GM06990 (cell line): Measurements from ENCODE around the gene ATP23.

Experiments
- DNase-seq: peaks from one replicate; pipeline ENCODE4 v3.0.0-alpha.2; 2011; ENCODE audit not compliant: insufficient read length; ENCODE audit errors: extremely low read depth
- H3K27me3 ChIP-seq: replicated peaks from 2 replicates; pipeline ENCODE4 v1.6.0; 2011; ENCODE audit warnings: low read length; ENCODE audit not compliant: control insufficient read depth, insufficient read depth
- H3K36me3 ChIP-seq: 2 replicates; pipeline ENCODE4 v1.5.1; 2011; ENCODE audit warnings: low read length; ENCODE audit not compliant: control insufficient read depth, insufficient read depth
- H3K4me3 ChIP-seq: replicated peaks from 2 replicates; pipeline ENCODE4 v1.5.1; 2011; ENCODE audit warnings: low read depth, mild to moderate bottlenecking, control low read depth, low read length
- CTCF ChIP-seq: IDR thresholded peaks from 2 replicates; pipeline ENCODE4 v1.5.1; 2011; ENCODE audit warnings: low read length, control low read depth, mild to moderate bottlenecking, inconsistent platforms; ENCODE audit not compliant: insufficient read depth, poor library complexity, severe bottlenecking

ATP23 gene

GRCh38 chr12:57905812-57906475 lies 35.4 kb upstream of the ATP23 start:
- no peak for TF ChIP-seq CTCF
- Histone ChIP-seq H3K36me3 (no peaks in the 10 kb centered on the region), H3K27me3 (peaks cover 2% of the 10 kb centered on the region), H3K4me3 (no peak overlapping the region)
- DNase-seq = no peak

- DNase-seq = no peak
- Histone ChIP-seq H3K27me3 (peaks cover 2% of the 10 kb centered on the region), H3K36me3 (no peaks in the 10 kb centered on the region), H3K4me3 (no peak overlapping the region)
- TF ChIP-seq CTCF = no peak
Measured at GRCh38 chr12:57906821-57907220, 34.5 kb upstream of the ATP23 start.

GRCh38 chr12:57907281-57907680 lies 34.1 kb upstream of the ATP23 start:
- TF ChIP-seq CTCF = no peak
- no peaks in the 10 kb centered on the region for H3K36me3 ChIP-seq
- no peak for DNase-seq
- no peak overlapping the region for H3K4me3 ChIP-seq
- H3K27me3 ChIP-seq = peaks cover 2% of the 10 kb centered on the region

- DNase-seq = no peak
- Histone ChIP-seq H3K4me3 (no peak overlapping the region), H3K27me3 (peaks cover 2% of the 10 kb centered on the region), H3K36me3 (no peaks in the 10 kb centered on the region)
- TF ChIP-seq CTCF = no peak
Measured at GRCh38 chr12:57908511-57908910, 32.9 kb upstream of the ATP23 start.

- no peak for DNase-seq
- H3K36me3 ChIP-seq = no peaks in the 10 kb centered on the region
- H3K4me3 ChIP-seq = no peak overlapping the region
- no peak for TF ChIP-seq CTCF
- H3K27me3 ChIP-seq = peaks cover 2% of the 10 kb centered on the region
Measured at GRCh38 chr12:57909056-57909455, 32.3 kb upstream of the ATP23 start.

- no peak overlapping the region for H3K4me3 ChIP-seq
- TF ChIP-seq CTCF = no peak
- H3K27me3 ChIP-seq = peaks cover 2% of the 10 kb centered on the region
- H3K36me3 ChIP-seq = no peaks in the 10 kb centered on the region
- no peak for DNase-seq
Measured at GRCh38 chr12:57909611-57910010, 31.8 kb upstream of the ATP23 start.
